Activated CD8-positive, alpha-beta memory T cell treated with anti-CD3 and anti-CD28 coated beads, Interleukin-2, amount 50 U/mL, for 24 hours (primary cell): ENCODE results near the gene OLFML2A.
"Not testable (repeated sequence)": the region's sequence is repeated elsewhere in the genome, so short reads cannot be mapped to it uniquely, and the experiment has no call there.

Experiments used
- DNase-seq: peaks from one replicate; pipeline ENCODE4 v3.0.0-alpha.2; 2020; ENCODE audit errors: extremely low read depth

OLFML2A gene

GRCh38 chr9:124761196-124761595 is 15.7 kb upstream of the OLFML2A start:
- no peak for DNase-seq

- no peak for DNase-seq
Measured at GRCh38 chr9:124761710-124762109, 15.2 kb upstream of the OLFML2A start.

- no peak for DNase-seq
Measured at GRCh38 chr9:124762633-124763032, 14.3 kb upstream of the OLFML2A start.

DNA sequence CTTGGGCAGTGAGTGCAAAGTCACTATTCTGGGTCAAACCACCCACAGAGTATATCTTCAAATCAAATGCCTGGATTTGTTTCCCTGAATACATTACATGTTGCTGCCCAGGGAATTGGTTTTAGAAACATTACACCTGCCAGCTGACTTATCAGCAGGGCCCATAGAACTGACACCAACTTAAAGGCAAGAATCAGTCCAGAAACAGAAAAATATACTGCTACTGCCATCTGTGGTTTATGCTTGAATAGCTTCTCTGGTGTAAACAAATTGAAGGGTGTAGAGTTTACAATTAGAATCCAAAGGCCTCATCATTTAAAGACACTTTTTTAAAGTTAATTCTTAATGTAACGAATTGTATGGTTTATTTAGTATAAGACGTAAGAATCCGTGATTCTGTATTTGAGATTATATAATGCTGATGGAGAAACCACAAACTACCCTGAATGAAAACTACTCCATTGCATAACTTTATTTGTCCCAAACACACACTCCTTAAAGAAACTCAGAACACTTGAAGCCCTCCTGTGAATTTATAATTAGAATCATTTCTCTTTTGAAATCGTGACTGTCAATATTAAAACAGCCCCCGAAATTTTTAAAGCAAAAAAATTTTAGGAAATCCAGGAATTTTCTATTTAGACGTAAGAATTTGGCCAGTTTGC is 12.0 kb upstream of the OLFML2A start:
- no peak for DNase-seq

GRCh38 chr9:124765439-124765835 is 11.5 kb upstream of the OLFML2A start:
- no peak for DNase-seq

GRCh38 chr9:124766326-124766725 is 10.6 kb upstream of the OLFML2A start:
- no peak for DNase-seq

DNA sequence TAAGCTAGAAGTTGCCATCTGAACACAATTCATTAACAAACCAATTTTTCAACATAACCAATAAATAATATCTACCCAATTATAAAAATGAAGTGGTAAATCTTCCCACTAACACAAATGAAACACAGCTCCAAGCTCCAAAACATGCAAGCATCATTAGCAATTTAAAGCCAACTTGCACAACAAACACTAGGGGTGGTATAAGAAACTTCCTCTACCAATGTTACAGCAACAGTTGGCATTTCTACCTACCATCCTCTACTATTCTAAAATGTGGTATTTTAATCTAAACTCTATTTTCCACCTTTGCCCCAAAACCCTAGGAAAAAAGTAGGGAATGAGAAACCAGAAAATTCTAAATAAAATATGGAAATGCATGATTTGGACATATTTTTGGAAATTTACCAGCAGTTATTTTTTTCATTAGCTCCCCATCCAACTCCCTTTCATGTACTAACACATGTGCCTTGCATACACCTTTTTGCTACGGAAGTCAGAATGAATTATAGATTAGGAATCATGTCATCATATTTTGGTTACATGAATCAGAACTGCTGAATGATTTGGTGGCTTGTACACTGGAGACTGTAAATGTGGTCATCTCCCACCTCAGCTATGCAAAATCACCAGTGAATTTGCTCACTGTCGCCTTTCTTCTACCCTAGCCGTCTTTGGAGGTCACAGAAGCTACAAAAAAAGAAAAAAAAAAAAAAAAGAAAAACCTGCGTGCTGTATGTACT is 9.9 kb upstream of the OLFML2A start:
- DNase-seq, result no peak

DNA sequence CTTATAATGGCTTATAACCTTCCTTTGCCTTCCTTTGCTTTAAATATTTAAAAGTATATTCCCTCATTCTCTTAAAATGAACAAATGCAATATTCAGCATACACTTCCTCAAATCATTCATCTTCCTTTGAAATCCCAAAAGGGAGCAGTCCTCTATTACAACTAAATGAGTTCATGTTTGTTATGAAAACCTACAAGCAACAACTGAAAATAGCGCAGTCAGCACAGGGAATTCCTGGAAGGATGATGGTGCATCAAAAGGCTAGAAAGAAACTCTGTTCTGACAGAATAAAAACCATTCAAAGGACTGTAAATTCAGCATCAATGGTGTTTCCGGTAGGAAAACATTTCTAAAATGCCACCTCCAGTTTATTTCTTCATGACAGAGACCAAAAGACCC is 9.1 kb upstream of the OLFML2A start:
- no peak for DNase-seq

DNA sequence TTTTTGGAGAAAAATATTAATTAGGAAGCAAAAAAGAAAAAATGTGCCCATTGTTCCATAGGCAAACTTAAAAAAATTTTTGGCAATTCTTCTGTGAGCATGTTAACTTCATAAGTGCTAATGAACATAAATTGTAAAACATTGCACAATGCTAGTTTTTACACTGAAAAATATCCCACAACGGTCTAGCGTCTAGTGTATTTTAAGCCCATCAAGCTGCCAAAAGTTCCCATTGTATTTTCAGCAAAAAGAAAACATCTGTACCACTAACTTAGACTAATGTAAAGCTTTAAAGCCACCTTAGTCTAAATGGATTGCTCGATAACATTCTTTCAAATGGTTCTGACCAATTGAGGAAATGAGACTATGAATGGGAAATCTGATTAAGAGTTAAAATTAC is 8.6 kb upstream of the OLFML2A start:
- DNase-seq, result no peak

GRCh38 chr9:124768750-124769548 is 8.0 kb upstream of the OLFML2A start:
- no peak for DNase-seq

- DNase-seq, result no peak
Measured at GRCh38 chr9:124769549-124770358, 7.2 kb upstream of the OLFML2A start.

DNA sequence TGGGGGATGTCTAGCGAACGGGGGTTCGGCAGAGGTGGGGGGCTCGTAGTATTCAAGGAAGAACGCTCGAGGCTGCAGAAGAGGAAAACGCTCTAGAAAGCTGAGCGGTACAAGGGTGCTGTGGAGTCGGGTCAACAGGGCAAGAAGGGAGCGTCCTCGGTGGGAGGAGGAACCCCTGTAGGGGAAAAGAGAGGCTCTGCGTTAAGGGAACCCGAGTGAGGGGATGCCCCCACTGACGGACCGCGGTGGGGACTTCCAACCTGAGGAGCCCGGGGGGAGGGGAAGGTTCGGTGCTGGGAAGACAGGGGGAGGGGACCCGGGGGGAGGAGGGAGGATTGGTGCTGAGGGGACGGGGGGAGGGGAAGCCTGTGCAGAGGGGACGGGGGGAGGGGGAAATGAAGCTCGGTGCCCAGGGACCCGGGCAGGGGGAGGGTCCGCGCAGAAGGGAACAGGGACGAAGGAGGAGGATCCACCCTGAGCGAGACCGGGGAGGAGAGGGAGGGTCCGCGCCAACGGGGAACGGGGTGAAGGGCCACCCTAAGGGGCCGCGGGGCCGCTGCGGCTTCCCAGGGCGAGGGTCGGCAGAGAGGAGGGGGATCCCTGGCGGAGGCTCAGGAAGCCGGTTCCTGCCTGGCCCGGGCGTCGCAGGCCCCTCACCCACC is 6.4 kb upstream of the OLFML2A start:
- DNase-seq, result no peak

- peak; percentile 83 for DNase-seq
Measured at GRCh38 chr9:124771021-124771866, 5.7 kb upstream of the OLFML2A start, which contains the start of gene NR6A1. TSS of gene NR6A1 (minus strand) at chr9:124771311.

DNA sequence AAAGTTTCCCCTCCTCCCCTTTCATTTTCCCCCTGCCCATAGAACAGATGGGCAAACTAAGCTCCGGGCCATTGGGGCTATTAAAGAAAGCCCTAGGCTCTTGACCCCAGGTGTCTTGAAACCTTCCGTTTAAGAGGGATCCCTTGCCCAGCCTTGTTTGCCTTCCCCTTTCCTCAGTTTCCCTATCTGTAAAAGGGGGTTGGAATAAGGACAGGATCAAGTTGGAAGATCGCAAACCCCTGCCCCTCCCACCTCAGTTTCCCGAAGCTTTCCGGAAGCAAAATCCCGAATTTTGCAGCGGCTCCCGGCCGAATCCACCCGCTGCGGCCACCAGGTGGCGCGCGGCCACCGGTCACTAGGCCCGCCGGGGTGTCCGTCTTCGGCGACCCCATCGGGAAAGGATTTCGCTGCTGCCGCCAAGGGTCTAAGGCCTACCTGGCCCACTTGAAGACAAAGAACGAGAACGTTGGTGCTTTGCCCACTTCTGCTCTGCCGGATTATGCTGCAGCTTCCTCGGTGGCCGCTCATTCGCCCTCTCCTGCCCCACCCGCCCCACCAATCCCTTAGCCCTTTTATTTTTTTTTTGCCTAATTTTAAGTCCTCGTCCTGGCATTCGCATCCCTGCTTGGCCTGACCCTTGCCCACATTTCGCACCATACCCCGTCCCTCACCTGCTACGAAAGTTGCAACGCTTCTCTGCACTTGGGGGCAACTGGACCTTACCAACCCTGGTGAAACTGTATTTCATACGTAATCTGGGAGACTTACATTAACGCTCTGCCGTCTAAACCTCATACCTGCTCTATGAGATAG is 4.9 kb upstream of the OLFML2A start:
- DNase-seq, result no peak

- DNase-seq, result not testable (repeated sequence)
Measured at GRCh38 chr9:124772877-124773276, 4.1 kb upstream of the OLFML2A start.

GRCh38 chr9:124773473-124774128 is 3.3 kb upstream of the OLFML2A start:
- no peak for DNase-seq

- peak; percentile 69 for DNase-seq
Measured at GRCh38 chr9:124774129-124774978, 2.6 kb upstream of the OLFML2A start.

DNA sequence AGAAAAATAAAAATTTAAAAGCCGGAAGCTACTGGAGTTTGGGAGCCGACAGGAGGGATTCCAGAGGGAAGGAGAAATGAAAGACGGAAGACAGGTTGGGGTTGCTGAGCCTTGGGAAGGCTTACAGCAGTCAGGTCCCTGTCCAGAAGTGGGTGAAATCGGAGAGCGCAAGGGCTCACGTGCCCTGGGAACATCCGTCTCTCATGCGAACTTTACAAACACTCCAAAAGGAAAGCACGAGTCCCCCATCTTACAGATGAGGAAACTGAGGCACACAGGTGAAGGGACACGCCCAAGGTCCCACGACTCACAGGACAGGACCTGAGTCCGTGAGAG is 347 bp upstream of the OLFML2A start:
- no peak for DNase-seq
